NCI-H2196 treated with DMSO at 0.1 percent for 48 hours (cell line): ENCODE measurements around the gene NUTM2F.
"Not testable (repeated sequence)": the region's sequence is repeated elsewhere in the genome, so short reads cannot be mapped to it uniquely, and the experiment has no call there.

Source experiments
- DNase-seq: peaks from one replicate; lab custom pipeline; 2025; ENCODE audit not compliant: unreplicated experiment; lab: John Stamatoyannopoulos, UW

The NUTM2F gene

GRCh38 chr9:94328544-94328943 lies at the start of gene NUTM2F:
Gene NUTM2F (minus strand): TSS chr9:94328644. CDS start chr9:94328623, 21 bp downstream.
- DNase-seq: not testable (repeated sequence)

GRCh38 chr9:94375197-94375596 lies 46.8 kb upstream of the NUTM2F start:
- DNase-seq: not testable (repeated sequence)

- DNase-seq: peak; percentile 60
Observed at GRCh38 chr9:94374176-94375056, 46.0 kb upstream of the NUTM2F start.

DNA sequence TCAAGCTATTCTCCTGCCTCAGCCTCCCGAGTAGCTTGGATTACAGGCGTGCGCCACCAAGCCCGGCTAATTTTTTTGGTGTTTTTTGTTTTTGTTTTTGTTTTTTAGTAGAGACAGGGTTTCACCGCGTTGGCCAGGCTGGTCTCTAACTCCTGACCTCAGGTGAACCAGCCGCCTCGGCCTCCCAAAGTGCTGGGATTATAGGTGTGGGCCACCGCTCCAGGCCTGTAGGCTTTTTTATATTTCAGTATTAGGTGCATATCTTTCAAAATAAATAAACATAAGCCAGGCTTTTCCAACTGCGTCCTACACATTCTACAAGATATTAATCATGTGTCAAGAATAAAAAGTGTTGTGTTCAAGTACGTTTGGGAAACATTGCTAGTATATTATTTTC lies 45.3 kb upstream of the NUTM2F start:
- DNase-seq: not testable (repeated sequence)

DNA sequence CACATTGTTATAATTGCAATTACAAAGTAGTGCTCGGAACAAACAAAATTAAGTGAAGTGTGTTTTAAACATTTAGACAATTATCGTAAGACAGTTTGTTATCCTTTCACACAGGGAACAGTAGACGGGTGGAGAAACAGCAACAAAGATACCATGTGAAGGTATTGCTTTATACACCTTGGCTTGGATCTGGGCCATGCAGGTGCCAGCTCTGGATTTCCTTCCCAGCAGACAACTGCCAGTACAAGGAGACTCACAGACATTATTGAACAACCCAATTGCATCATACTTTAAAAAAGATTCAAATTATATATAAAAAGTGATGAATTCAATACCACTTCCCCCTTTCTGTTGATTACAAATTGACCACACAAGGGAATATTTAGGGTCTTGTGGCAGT lies 41.8 kb upstream of the NUTM2F start:
- DNase-seq: not testable (repeated sequence)

- DNase-seq: not testable (repeated sequence)
Observed at GRCh38 chr9:94364093-94364614, 35.7 kb upstream of the NUTM2F start.

DNA sequence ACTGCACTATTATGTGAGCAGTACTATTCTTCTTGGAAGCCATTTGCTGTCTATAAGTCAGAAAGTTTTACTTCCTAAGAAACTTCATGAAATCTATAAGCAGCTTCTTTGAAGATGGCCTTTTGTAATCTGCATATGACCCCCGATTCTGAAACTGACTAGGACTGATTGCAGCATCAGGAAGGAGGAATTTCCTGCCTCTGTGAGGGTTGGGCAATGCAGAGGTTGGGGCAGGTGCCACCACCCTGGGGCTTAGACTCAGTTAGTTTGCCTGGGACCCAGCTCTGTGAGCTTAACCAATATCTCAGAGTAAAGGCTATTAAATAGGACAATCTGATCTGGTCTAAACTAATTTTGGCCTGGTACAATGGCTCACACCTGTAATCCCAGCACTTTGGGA lies 28.7 kb upstream of the NUTM2F start:
- DNase-seq: not testable (repeated sequence)

GRCh38 chr9:94351901-94352723 lies 23.7 kb upstream of the NUTM2F start:
- DNase-seq: not testable (repeated sequence)

DNA sequence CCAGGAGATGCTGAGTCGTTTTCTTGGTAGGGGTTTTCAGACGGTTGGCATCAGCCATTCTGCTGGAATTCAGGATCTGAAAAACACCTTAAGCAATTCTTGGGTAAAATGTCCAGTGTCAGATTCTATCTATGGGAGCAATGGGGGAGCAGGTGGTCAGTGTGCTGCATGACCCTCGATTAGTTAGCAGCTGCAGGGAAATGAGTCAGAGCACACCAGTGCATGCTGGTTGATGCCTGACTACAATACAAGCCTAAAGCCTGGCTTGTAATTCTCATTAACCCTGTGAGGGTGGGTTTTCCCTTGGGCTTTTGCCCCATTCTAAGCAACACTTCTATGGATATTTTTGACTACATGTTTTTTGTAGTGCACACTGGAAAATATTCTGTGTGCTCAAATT lies 20.3 kb upstream of the NUTM2F start:
- DNase-seq: not testable (repeated sequence)

GRCh38 chr9:94347451-94347850 lies 19.0 kb upstream of the NUTM2F start:
- not testable (repeated sequence) for DNase-seq

DNA sequence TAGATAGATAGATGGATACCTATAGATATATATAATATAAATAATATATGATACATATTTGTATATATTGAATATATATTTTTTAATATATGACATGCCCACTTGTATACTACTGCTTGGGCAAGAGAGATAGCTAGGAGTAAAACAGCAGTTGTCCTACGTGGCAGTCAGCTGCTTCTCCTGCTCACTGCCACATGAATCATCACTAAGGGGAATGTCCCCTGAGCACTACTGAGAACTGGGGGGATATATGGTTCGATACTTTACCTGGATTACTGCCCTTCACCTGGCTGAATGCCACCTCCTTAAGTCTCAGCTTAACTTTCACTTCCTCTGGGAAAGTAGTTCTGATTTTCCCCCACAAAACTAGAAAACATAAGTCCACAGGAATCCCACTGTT lies 13.3 kb upstream of the NUTM2F start:
- DNase-seq: not testable (repeated sequence)

DNA sequence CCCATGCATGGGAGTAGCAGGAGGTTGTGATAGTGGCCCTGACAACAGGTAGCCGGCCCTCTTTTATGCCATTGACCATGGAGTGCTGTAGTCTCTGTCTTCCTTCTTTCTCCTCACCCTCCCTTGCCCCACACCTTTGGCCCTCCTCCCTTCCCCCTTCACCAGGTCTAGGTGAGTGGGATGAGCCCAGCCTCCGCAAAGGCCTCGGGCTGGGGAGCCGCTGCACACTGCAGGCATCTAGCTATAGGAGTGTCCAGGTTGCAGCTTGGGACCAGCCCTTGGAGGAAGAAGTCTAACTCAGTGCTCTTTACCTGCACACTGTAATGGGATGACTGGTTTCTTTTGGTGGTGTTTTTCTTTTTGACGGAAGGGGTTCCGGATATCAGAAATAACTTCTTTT lies 12.3 kb upstream of the NUTM2F start:
- DNase-seq: not testable (repeated sequence)

DNA sequence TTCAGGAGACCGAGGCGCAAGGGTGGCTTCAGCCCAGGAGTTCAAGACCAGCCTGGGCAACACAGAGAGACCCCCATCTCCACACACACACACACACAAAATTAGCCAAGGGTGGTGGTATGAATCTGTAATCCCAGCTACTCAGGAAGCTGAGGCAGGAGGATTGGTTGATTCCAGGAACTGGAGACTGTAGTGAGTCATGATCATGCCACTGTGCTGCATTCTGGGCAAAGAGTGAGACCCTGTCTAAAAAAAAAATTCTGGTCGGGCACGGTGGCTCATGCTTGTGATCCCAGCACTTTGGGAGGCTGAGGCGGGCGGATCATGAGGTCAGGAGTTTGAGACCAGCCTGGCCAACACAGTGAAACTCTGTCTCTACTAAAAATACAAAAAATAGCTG lies 11.2 kb upstream of the NUTM2F start:
- not testable (repeated sequence) for DNase-seq

DNA sequence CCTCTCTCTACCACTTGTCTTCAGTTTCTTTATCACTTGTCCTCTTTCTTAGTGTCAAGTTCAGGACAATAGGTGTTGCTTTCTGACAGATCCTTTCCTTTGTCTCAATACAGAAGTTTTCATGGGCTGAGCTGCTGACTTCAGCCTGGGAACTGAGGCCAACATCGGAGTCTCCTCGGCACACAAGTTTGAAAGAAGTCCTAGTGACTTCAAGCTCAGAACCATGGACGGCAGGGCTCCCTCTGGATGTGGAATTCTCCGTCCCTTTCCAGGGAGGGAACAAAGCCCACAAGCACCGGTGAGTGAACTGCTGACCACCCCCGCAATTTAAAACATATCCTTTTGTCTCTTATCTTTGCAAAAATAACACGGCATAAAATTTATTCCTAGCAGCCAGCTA lies 10.3 kb upstream of the NUTM2F start:
- not testable (repeated sequence) for DNase-seq

DNA sequence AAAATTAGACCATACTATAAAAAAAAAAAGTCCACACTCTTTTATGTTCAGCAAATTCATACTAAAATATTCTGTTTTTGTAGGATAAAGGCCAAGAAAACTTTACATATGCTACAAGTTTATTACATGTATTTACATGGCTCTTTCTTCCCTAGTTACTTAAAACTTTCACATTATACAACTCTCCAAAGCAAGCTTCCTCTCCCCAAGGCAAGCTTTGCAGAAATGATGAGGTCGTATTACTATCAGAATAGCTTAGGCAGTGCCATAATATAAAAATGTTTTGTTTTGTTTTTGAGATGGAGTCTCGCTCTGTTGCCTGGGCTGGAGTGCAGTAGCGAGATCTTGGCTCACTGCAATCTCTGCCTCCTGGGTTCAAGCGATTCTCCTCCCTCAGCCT lies 8.0 kb upstream of the NUTM2F start:
- not testable (repeated sequence) for DNase-seq

DNA sequence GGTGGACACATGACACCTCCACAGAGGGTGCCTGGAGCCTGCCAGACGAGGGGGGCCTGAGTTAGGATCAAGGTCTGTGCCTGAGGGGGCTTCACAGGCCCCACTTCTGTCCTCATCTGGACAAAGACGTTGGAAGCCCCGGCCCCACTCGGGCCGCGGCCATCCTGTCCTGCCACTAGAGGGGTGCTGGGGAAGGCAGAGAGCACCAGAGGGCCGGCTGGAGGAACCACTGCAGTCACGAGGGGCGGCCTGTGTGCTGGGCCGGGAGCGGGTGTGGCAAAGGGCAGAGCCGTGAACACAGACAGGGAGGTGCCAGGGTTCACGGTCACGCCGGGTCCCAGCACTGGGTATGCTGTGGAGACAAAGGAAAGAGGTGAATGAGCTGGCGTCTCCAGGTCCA lies 2.9 kb downstream of the NUTM2F start:
- not testable (repeated sequence) for DNase-seq

- DNase-seq: not testable (repeated sequence)
Observed at GRCh38 chr9:94323153-94323798, 5.2 kb downstream of the NUTM2F start.

DNA sequence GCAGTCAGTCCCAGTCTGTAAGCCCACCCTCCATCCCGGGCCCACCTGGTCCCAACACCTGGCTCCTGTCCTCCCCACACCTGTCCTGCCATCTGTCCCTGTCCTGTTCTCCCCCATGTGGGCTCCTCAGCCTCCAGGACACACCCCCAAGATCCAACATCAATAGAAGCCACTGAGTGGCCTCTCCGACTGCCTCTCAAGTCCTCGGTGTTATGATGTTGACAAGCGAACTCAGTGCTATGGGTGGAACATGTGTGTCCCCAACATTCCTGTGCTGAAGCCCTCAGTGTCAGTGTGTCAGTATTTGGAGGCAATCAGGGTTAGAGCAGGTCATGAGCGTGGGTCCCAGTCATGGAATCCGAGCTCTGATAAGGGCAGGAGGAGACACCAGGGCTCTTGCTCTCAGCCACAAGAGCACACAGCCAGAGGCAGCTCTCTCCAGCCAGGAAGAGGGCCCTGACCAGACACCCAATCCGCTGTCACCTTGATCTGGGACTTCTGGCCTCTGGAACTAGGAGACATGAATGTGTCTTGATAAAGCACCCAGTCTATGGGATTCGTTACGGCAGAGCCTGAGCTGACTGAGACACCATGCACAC lies 6.0 kb downstream of the NUTM2F start:
- DNase-seq: not testable (repeated sequence)

DNA sequence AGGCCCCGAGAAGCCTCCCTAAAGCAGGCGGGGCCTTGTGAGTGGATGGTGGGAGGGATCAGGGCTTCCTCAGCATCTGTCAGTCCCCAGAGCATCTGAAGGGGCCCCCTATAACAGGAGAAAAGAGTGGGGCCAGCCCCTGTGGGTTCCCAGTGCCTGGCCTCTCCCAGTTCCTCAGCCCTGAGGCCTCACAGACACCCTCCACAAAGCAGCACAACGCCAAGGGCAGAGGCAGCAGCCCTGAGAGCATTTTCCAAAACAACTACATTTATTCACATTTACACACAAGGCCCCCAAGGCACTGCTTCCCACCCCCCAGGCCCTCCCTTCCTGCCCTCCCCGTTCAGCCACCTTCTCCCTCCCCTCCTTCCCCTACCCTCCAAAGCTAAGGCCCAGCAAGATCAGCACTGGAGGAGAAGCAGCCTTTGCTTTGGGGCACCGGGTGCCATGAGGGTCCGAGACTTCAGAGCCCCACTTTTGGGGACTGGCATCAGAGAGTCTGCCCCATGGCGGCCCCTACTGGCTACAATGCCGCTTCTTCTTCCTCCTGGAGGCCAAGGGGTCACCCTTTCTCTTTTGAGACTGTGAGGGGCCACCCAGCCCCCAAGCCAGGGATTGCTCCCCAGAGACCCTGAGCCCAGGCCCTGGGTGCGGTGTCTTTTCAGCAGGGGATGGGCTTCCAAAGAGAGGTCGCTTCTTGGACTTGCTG lies 10.3 kb downstream of the NUTM2F start:
- DNase-seq: not testable (repeated sequence)

DNA sequence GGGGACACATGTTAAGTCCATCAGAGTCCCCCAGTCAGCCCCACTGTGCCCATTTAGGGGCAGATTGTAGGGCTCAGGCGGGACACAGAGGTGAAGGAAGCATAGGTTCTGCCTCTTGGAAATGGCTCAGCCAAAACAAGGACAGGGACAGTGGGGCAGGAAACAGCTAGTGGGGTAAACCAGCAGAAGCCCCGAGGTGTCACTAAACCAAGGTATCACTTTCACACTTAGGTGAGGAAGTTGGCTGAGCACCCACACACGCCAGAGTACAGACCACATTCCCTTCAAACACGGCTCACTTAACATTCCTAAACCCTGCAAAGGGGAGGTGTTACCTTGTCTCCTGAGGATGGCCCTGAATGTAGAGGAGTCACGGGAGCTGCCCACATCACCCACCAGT lies 12.2 kb downstream of the NUTM2F start:
- DNase-seq: not testable (repeated sequence)
